ENCODE measurements around the gene BAD.

Gene BAD

DNA sequence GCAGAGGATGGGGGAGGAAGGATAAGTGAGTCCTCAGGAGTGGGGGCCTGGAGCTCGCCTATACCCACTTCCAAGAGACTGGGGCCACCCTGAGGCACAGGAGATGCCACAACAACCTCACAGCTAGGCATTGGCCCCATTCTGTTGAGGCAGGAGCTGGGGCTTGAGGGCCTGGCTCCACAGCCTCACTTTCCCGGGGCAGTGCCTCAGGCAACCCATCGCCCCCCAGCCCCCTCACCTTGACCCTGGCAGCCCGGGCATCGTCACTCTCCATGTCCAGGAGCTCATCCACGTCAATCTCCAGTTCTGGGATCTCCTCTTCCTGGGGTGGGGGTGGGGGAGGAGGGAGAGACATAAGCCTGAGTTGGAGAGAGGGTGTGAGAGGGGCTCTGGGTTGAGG is 39.5 kb downstream of the BAD start:
- no peak for TF ChIP-seq CTCF (IDR thresholded peaks at IDR 0.05; ENCODE audit: control extremely low read depth, extremely low read depth, low read depth, missing control alignments)
- CTCF ChIA-PET = interaction anchor here (0.9 to 3.7 kb wide), 10 partner anchors 8 to 87 kb away, joined by 3 to 26 read pairs (median 4); partner anchors contain the start of genes NUDT22 and TRPT1
- no peak for DNase-seq (ENCODE audit: extremely low spot score)
- POLR2A ChIA-PET = interaction anchor here (1.7 kb wide), 1 partner anchor 18 kb away, joined by 7 read pairs; no protein-coding TSS in a partner anchor

- ChIA-PET POLR2A (interaction anchor here (0.5 to 1.7 kb wide), 3 partner anchors 17 to 60 kb away, joined by 3 to 7 read pairs (median 4); no protein-coding TSS in a partner anchor), CTCF (interaction anchor here (1.0 to 30.9 kb wide), 5 partner anchors 8 to 60 kb away, joined by 3 to 368 read pairs (median 8); partner anchors contain the start of genes CATSPERZ and FERMT3)
- DNase-seq (ENCODE audit: extremely low spot score) = no peak
- TF ChIP-seq CTCF (IDR thresholded peaks at IDR 0.05; ENCODE audit: control extremely low read depth, extremely low read depth, low read depth, missing control alignments) = no peak
These were observed 40.4 kb downstream of the BAD start for GRCh38 chr11:64244107-64244506.

DNA sequence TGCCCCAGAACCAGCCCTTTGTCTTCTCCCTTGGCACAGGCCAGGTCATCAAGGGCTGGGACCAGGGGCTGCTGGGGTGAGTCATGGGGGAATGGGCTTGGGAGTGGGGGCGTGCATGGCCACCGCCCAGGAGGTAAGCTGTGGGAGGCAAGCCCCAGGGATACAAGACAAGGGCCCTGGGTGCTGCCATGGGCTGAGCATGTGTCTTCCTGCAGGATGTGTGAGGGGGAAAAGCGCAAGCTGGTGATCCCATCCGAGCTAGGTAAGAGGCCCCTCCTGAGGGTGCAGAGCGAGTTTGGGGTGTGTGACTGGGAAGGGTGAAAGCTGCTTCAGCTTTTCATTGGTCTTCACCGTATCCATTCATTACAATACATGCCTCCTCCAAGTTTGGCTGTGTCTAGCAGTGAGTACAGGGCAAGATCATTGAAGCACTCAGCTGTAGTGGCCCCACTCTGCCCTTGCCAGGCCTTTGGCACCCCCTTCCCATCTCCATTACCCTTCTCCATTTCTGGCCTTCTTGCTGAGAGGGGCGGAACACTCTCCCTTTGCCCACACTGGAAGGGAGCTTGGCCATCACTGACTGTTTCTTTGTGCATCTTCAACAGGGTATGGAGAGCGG is 41.1 kb downstream of the BAD start:
- ChIA-PET CTCF (interaction anchor here (0.7 to 30.9 kb wide), 9 partner anchors 9 to 60 kb away, joined by 3 to 368 read pairs (median 3); partner anchors contain the start of genes CATSPERZ, DNAJC4, FERMT3 and NUDT22), POLR2A (interaction anchor here (0.5 to 1.7 kb wide), 4 partner anchors 16 to 59 kb away, joined by 3 to 7 read pairs (median 5); no protein-coding TSS in a partner anchor)
- DNase-seq (ENCODE audit: extremely low spot score) = no peak
- TF ChIP-seq CTCF (IDR thresholded peaks at IDR 0.05; ENCODE audit: control extremely low read depth, extremely low read depth, low read depth, missing control alignments) = no peak

GRCh38 chr11:64241491-64242374 is 42.7 kb downstream of the BAD start:
- ChIA-PET POLR2A (interaction anchor here (0.6 to 1.6 kb wide), 13 partner anchors 10 to 1889 kb away, joined by 3 to 13 read pairs (median 4); partner anchors contain the start of genes FERMT3, NUDT22, PRDX5 and STIP1), CTCF (interaction anchor here (0.7 to 30.9 kb wide), 5 partner anchors 9 to 90 kb away, joined by 3 to 368 read pairs (median 5); partner anchors contain the start of genes FERMT3, NUDT22, PLCB3 and TRPT1)
- TF ChIP-seq CTCF (IDR thresholded peaks at IDR 0.05; ENCODE audit: control extremely low read depth, extremely low read depth, low read depth, missing control alignments) = no peak
- peak; percentile 53 for DNase-seq (ENCODE audit: extremely low spot score)

DNA sequence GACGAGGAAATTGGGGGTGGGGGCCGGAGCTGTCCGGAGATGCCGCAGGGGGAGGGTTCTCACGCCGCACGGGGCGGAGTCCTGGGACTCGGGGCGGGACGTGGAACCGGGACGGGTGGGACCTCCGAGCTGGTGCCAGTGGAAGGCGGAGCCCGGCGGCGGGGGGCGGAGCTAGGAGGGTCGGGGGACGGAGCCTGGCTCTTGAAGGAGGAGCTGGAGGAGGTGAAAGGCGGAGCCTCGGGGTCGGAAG is 43.3 kb downstream of the BAD start:
- DNase-seq (ENCODE audit: extremely low spot score) = peak; percentile 97
- ChIA-PET CTCF (interaction anchor here (0.7 to 30.9 kb wide), 5 partner anchors 10 to 90 kb away, joined by 3 to 368 read pairs (median 5); partner anchors contain the start of genes FERMT3, NUDT22, PLCB3 and TRPT1), POLR2A (interaction anchor here (0.6 to 1.6 kb wide), 13 partner anchors 9 to 1890 kb away, joined by 3 to 13 read pairs (median 4); partner anchors contain the start of genes FERMT3, NUDT22, PRDX5 and STIP1)
- no peak for TF ChIP-seq CTCF (IDR thresholded peaks at IDR 0.05; ENCODE audit: control extremely low read depth, extremely low read depth, low read depth, missing control alignments)

Data from GM10248 (cell line).